ENCODE measurements around the gene HNRNPUL1.

Gene HNRNPUL1

DNA sequence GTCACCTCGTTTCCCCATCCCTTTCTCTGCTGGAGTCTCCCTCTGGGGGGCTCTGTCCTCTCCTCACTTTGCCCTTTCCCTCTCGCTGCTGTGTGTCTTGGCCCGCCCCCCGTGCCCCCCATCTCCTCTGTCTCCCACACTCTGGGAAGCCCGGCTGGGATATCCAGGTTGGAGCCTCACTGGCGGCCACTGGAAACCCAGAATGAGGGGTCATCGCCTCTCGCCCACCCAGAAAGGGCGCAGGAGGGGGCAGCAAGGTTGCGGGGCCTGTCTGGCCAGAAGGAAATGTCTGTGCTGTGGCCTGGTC, 61.4 kb downstream of the HNRNPUL1 start:
- H3K27me3 ChIP-seq (ENCODE audit: control insufficient read depth, insufficient read depth, low read length), result no peaks in the 10 kb centered on the region
- H3K9me3 ChIP-seq (ENCODE audit: control insufficient read depth, insufficient read depth, low read length), result no peaks in the 10 kb centered on the region
- peaks cover 29% of the 10 kb centered on the region for H3K4me1 ChIP-seq (ENCODE audit: control insufficient read depth, insufficient read depth, low read length)
- peak overlapping the region; percentile 47 for H3K4me3 ChIP-seq (ENCODE audit: low read depth, low read length)
- no peak overlapping the region for H3K9ac ChIP-seq (ENCODE audit: low read depth, low read length)
- H3K36me3 ChIP-seq (ENCODE audit: control insufficient read depth, insufficient read depth, low read length), result peaks cover 6% of the 10 kb centered on the region

GRCh38 chr19:41325947-41326706, 62.0 kb downstream of the HNRNPUL1 start:
- H3K9ac ChIP-seq (ENCODE audit: low read depth, low read length), result peak overlapping the region; percentile 39
- H3K36me3 ChIP-seq (ENCODE audit: control insufficient read depth, insufficient read depth, low read length), result peaks cover 6% of the 10 kb centered on the region
- H3K4me3 ChIP-seq (ENCODE audit: low read depth, low read length), result peak overlapping the region; percentile 47
- no peaks in the 10 kb centered on the region for H3K9me3 ChIP-seq (ENCODE audit: control insufficient read depth, insufficient read depth, low read length)
- no peaks in the 10 kb centered on the region for H3K27me3 ChIP-seq (ENCODE audit: control insufficient read depth, insufficient read depth, low read length)
- peaks cover 29% of the 10 kb centered on the region for H3K4me1 ChIP-seq (ENCODE audit: control insufficient read depth, insufficient read depth, low read length)

- no peak overlapping the region for H3K4me3 ChIP-seq (ENCODE audit: low read depth, low read length)
- no peak overlapping the region for H3K9ac ChIP-seq (ENCODE audit: low read depth, low read length)
- H3K27me3 ChIP-seq (ENCODE audit: control insufficient read depth, insufficient read depth, low read length), result no peaks in the 10 kb centered on the region
- peaks cover 31% of the 10 kb centered on the region for H3K4me1 ChIP-seq (ENCODE audit: control insufficient read depth, insufficient read depth, low read length)
- H3K36me3 ChIP-seq (ENCODE audit: control insufficient read depth, insufficient read depth, low read length), result peaks cover 9% of the 10 kb centered on the region
- H3K9me3 ChIP-seq (ENCODE audit: control insufficient read depth, insufficient read depth, low read length), result no peaks in the 10 kb centered on the region
Measured at GRCh38 chr19:41327076-41327575, 63.0 kb downstream of the HNRNPUL1 start.

DNA sequence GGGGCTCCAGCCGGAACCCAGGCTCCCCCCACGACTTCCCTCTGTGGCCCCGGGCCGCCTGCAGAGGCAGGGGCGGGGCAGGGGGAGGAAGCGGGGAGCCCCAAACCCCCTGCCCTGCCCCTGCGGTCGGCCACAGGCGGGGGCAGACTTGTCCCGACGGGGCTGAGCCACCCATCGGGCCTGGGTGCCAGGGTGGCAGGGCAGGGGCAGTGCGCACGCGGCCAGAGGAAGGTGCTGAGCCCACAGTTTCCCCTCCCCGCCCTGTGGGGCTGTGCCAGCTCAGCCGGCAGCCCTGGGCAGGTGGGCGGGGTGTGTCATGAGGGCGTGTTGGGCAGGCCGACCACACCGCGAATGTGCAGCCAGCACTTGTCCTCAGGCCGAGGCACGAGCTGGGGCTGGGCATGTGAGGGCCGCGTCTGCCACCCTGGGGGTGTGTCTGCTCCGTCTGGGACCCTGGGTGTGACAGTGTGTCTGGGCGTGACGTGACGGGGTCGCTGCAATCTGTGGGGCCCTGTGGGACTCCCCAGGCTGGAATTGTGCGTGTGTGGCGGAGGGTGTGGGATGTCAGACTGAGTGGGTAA, 63.5 kb downstream of the HNRNPUL1 start:
- H3K36me3 ChIP-seq (ENCODE audit: control insufficient read depth, insufficient read depth, low read length), result peaks cover 4% of the 10 kb centered on the region
- no peaks in the 10 kb centered on the region for H3K9me3 ChIP-seq (ENCODE audit: control insufficient read depth, insufficient read depth, low read length)
- H3K9ac ChIP-seq (ENCODE audit: low read depth, low read length), result peak overlapping the region; percentile 54
- peaks cover 2% of the 10 kb centered on the region for H3K27me3 ChIP-seq (ENCODE audit: control insufficient read depth, insufficient read depth, low read length)
- peaks cover 31% of the 10 kb centered on the region for H3K4me1 ChIP-seq (ENCODE audit: control insufficient read depth, insufficient read depth, low read length)
- H3K4me3 ChIP-seq (ENCODE audit: low read depth, low read length), result peak overlapping the region; percentile 13

DNA sequence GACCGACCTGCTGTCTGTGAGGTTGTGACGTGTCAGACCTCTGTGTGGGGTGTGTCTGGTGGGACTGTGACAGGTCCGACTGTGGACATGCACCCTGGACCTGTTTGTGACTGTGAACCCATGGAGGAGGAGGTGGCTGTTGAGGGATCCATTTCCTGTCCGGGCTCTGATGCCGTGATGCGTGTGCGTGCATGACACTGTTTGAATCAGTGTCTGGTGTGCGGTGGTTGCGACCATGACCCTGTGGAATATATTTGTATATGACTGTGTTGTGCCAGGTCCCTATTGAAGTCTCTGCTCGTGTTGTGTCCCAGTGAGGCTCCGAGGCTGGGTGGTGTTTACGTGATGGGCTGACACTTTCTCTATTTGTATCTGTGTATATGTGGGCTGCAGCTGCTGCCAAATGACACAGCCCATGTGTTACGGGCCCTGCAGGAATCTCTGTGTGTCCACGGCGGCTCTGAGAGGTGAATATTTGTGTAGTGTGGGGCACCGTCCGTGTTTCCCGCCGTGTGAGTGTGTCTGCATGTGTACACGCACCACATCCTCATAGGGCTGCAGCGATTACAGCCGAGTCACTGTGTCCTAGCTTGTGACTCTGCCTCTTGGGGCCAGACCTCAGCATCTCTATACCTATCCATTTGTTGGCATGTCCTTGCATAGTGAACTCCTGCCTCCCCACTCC, 64.1 kb downstream of the HNRNPUL1 start:
- Histone ChIP-seq H3K9me3 (ENCODE audit: control insufficient read depth, insufficient read depth, low read length) (no peaks in the 10 kb centered on the region), H3K9ac (ENCODE audit: low read depth, low read length) (no peak overlapping the region), H3K27me3 (ENCODE audit: control insufficient read depth, insufficient read depth, low read length) (peaks cover 2% of the 10 kb centered on the region), H3K4me1 (ENCODE audit: control insufficient read depth, insufficient read depth, low read length) (peaks cover 24% of the 10 kb centered on the region), H3K4me3 (ENCODE audit: low read depth, low read length) (peak overlapping the region; percentile 13), H3K36me3 (ENCODE audit: control insufficient read depth, insufficient read depth, low read length) (peaks cover 2% of the 10 kb centered on the region)

DNA sequence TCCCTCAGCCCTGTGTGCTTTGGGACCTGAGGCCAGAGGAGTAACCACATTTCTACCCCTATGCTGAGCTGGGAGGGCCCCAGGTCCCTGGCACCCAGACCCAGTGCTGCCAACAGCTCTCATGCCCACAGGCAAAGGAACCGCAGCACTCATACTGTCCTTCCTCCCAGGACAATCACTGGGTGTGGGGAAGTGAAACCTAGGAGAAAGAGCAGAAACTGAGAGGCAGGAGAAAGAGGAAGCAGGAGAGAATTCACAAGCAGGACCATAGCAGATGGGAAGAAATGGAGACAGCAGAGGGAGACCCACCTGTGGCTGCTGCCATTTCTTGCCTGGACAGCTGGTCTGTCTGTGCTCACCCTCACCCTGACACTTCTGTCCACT, 64.7 kb downstream of the HNRNPUL1 start:
- peaks cover 2% of the 10 kb centered on the region for H3K27me3 ChIP-seq (ENCODE audit: control insufficient read depth, insufficient read depth, low read length)
- peaks cover 2% of the 10 kb centered on the region for H3K36me3 ChIP-seq (ENCODE audit: control insufficient read depth, insufficient read depth, low read length)
- peaks cover 22% of the 10 kb centered on the region for H3K4me1 ChIP-seq (ENCODE audit: control insufficient read depth, insufficient read depth, low read length)
- no peak overlapping the region for H3K4me3 ChIP-seq (ENCODE audit: low read depth, low read length)
- no peak overlapping the region for H3K9ac ChIP-seq (ENCODE audit: low read depth, low read length)
- no peaks in the 10 kb centered on the region for H3K9me3 ChIP-seq (ENCODE audit: control insufficient read depth, insufficient read depth, low read length)

DNA sequence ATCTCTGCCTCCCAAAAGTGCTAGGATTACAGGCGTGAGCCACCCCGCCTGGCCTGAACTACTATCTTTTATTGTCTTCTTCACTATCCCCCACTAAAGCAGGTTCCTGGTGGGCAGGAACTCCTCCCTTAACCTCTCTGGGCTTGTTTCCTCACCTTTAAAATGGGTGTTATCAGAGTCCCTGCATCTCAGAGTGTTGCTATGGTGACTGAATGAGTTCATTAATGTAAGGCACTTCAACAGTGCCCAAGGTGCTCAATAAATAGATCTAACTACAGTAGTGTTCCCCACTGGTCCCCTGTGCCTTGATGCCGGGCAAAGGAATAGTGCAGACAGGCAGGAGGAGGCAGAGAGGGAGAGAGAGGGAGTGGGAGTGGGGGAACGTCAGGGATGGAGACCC, 66.3 kb downstream of the HNRNPUL1 start:
- Histone ChIP-seq H3K9ac (ENCODE audit: low read depth, low read length) (no peak overlapping the region), H3K4me3 (ENCODE audit: low read depth, low read length) (no peak overlapping the region), H3K27me3 (ENCODE audit: control insufficient read depth, insufficient read depth, low read length) (peaks cover 2% of the 10 kb centered on the region), H3K9me3 (ENCODE audit: control insufficient read depth, insufficient read depth, low read length) (no peaks in the 10 kb centered on the region), H3K4me1 (ENCODE audit: control insufficient read depth, insufficient read depth, low read length) (peaks cover 13% of the 10 kb centered on the region), H3K36me3 (ENCODE audit: control insufficient read depth, insufficient read depth, low read length) (peaks cover 2% of the 10 kb centered on the region)

DNA sequence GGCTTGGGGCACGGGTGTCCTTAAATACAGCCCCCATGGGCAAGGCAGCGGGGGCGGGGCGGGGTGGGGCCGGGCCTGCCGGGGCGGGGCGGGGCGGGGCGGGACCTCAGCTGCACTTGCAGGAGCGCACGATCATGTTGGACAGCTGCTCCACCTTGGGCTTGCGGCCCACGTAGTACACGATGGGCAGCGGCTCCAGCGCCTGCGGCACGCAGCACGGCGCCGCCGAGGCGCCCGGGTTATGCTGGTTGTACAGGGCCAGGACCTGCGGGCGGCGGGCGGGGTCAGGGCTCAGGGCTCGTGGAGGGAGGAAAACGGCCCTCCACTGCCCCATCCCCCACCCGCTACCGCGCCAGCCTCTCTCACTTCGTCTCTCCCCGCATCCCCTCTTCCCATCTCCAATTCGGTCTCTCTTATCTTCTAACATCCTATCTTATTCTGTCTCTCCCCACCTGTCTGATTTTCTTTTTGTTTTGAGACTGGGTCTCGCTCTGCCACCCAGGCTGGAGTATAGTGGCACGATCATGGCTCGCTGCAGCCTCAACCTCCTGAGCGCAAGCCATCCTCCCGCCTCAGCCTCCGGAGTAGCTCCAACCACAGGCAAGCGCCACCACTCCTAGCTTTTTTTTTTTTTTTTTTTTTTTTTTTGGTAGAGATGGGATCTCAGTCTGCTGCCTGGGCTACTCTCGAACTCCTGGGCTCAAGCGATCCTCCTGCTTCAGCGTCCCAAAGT, 66.9 kb downstream of the HNRNPUL1 start:
- H3K9ac ChIP-seq (ENCODE audit: low read depth, low read length), result no peak overlapping the region

GRCh38 chr19:41332000-41332399, 67.8 kb downstream of the HNRNPUL1 start:
- Histone ChIP-seq H3K4me1 (ENCODE audit: control insufficient read depth, insufficient read depth, low read length) (peaks cover 8% of the 10 kb centered on the region), H3K4me3 (ENCODE audit: low read depth, low read length) (no peak overlapping the region), H3K9ac (ENCODE audit: low read depth, low read length) (no peak overlapping the region), H3K9me3 (ENCODE audit: control insufficient read depth, insufficient read depth, low read length) (no peaks in the 10 kb centered on the region), H3K27me3 (ENCODE audit: control insufficient read depth, insufficient read depth, low read length) (peaks cover 2% of the 10 kb centered on the region), H3K36me3 (ENCODE audit: control insufficient read depth, insufficient read depth, low read length) (peaks cover 2% of the 10 kb centered on the region)

More for the DNA sequence above, 66.9 kb downstream of the HNRNPUL1 start:
- H3K36me3 ChIP-seq (ENCODE audit: control insufficient read depth, insufficient read depth, low read length), result peaks cover 2% of the 10 kb centered on the region
- H3K4me3 ChIP-seq (ENCODE audit: low read depth, low read length), result peak overlapping the region; percentile 26
- peaks cover 2% of the 10 kb centered on the region for H3K27me3 ChIP-seq (ENCODE audit: control insufficient read depth, insufficient read depth, low read length)
- H3K4me1 ChIP-seq (ENCODE audit: control insufficient read depth, insufficient read depth, low read length), result peaks cover 11% of the 10 kb centered on the region
- H3K9me3 ChIP-seq (ENCODE audit: control insufficient read depth, insufficient read depth, low read length), result no peaks in the 10 kb centered on the region

GRCh38 chr19:41332468-41332867, 68.3 kb downstream of the HNRNPUL1 start:
- H3K36me3 ChIP-seq (ENCODE audit: control insufficient read depth, insufficient read depth, low read length), result peaks cover 2% of the 10 kb centered on the region
- H3K9ac ChIP-seq (ENCODE audit: low read depth, low read length), result no peak overlapping the region

GRCh38 chr19:41334793-41335192, 70.6 kb downstream of the HNRNPUL1 start:
- H3K9me3 ChIP-seq (ENCODE audit: control insufficient read depth, insufficient read depth, low read length), result no peaks in the 10 kb centered on the region
- H3K36me3 ChIP-seq (ENCODE audit: control insufficient read depth, insufficient read depth, low read length), result peaks cover 2% of the 10 kb centered on the region
- H3K9ac ChIP-seq (ENCODE audit: low read depth, low read length), result no peak overlapping the region
- H3K4me3 ChIP-seq (ENCODE audit: low read depth, low read length), result no peak overlapping the region
- H3K4me1 ChIP-seq (ENCODE audit: control insufficient read depth, insufficient read depth, low read length), result peaks cover 2% of the 10 kb centered on the region
- H3K27me3 ChIP-seq (ENCODE audit: control insufficient read depth, insufficient read depth, low read length), result peaks cover 2% of the 10 kb centered on the region

More at GRCh38 chr19:41332468-41332867, 68.3 kb downstream of the HNRNPUL1 start:
- H3K4me1 ChIP-seq (ENCODE audit: control insufficient read depth, insufficient read depth, low read length), result peaks cover 6% of the 10 kb centered on the region
- peaks cover 2% of the 10 kb centered on the region for H3K27me3 ChIP-seq (ENCODE audit: control insufficient read depth, insufficient read depth, low read length)
- H3K4me3 ChIP-seq (ENCODE audit: low read depth, low read length), result no peak overlapping the region
- H3K9me3 ChIP-seq (ENCODE audit: control insufficient read depth, insufficient read depth, low read length), result no peaks in the 10 kb centered on the region

Data from iPS-15b (cell line).